Hepatocyte (in vitro differentiated cells): ENCODE data around the gene DHRS12.

Source experiments
- EZH2 ChIP-seq: fragments of 200-600 bp; sonication (generic); IDR thresholded peaks from 2 replicates; pipeline ENCODE4 v1.6.1; 2016; ENCODE audit warnings: antibody characterized with exemption, mild to moderate bottlenecking, borderline replicate concordance
- TF ChIP-seq, protein P1 (sequence below): fragments of 200-600 bp; sonication (generic); IDR thresholded peaks from 2 replicates; pipeline ENCODE4 v1.5.1; 2016; ENCODE audit warnings: antibody characterized with exemption, mild to moderate bottlenecking; ENCODE audit not compliant: poor library complexity

- TF ChIP-seq, protein P1, sequence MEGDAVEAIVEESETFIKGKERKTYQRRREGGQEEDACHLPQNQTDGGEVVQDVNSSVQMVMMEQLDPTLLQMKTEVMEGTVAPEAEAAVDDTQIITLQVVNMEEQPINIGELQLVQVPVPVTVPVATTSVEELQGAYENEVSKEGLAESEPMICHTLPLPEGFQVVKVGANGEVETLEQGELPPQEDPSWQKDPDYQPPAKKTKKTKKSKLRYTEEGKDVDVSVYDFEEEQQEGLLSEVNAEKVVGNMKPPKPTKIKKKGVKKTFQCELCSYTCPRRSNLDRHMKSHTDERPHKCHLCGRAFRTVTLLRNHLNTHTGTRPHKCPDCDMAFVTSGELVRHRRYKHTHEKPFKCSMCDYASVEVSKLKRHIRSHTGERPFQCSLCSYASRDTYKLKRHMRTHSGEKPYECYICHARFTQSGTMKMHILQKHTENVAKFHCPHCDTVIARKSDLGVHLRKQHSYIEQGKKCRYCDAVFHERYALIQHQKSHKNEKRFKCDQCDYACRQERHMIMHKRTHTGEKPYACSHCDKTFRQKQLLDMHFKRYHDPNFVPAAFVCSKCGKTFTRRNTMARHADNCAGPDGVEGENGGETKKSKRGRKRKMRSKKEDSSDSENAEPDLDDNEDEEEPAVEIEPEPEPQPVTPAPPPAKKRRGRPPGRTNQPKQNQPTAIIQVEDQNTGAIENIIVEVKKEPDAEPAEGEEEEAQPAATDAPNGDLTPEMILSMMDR, result no peak
- no peak for TF ChIP-seq EZH2
Observed at GRCh38 chr13:51796546-51796945, 7.4 kb downstream of the DHRS12 start.
